ENCODE measurements around the gene FBXL19. TPM values are rescaled to one million over a fixed set of nuclear protein-coding genes. Genes with fewer than 3 reads are reported as not detected.
A peak's percentile ranks its signal among the peaks of the same experiment; 100 is the strongest.

Gene FBXL19
- total and polyA plus RNA-seq, 9 of the 15 experiments (the other 6 are each of a cell fraction or from before 2014, with no cell fraction given): 0.13 to 48.0 (median 13.5) TPM; not detected in 1

DNA sequence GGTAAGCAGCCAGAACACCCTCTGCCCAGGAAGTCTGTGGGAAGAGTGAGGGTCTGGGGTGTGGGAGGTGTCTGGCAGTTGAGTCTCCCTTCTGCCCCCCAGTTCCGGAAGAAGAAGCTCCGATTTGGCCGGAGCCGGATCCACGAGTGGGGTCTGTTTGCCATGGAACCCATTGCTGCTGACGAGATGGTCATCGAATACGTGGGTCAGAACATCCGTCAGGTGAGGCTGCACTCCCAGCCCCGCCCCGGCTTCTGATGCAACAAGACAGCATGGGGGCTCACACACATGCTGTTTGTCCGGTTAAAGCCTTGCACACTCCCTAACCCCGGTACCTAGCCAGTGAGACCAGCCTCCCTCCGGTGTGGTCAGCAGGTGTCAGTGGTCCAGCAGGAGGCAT, 57.6 kb downstream of the FBXL19 start:
- peaks cover 13% of the 10 kb centered on the region for H3K79me2 ChIP-seq (ENCODE audit: control insufficient read depth, insufficient read depth, low read length)
- no peak overlapping the region for H2AFZ ChIP-seq (ENCODE audit: low read depth, low read length)
- no peak overlapping the region for H3K27ac ChIP-seq (ENCODE audit: extremely low read depth, low read depth, low read length)
- H3K4me1 ChIP-seq (replicated peaks in 1 of 2; ENCODE audit: control insufficient read depth in 2 of 2, insufficient read depth in 2 of 2, low read length in 2 of 2): peaks cover 5 to 51% of the 10 kb centered on the region in 2 experiments; a peak in 4 of 5 replicates
- 92% methylated on average over 12 of the region's 14 CpGs for WGBS (ENCODE audit: insufficient coverage, low coverage, missing lambda C conversion rate)
- ChIA-PET CTCF (ENCODE audit: low intra/inter-chr PET ratio) (interaction anchor here (0.6 kb wide), 1 partner anchor 65 kb away, joined by 9 read pairs; no protein-coding TSS in a partner anchor), POLR2A (interaction anchor here (5.7 kb wide), 1 partner anchor 12 kb away, joined by 32 read pairs; no protein-coding TSS in a partner anchor)
- DNase-seq (ENCODE audit: extremely low read depth in 1 of 4, low spot score in 3 of 4): no peak
- no peak overlapping the region for H3K9ac ChIP-seq (ENCODE audit: insufficient read depth in 1 of 2, low read depth in 2 of 2, low read length in 2 of 2)
- peaks cover 82% of the 10 kb centered on the region; the same call in 2 of the 3 replicates for H3K36me3 ChIP-seq (ENCODE audit: control insufficient read depth, insufficient read depth, low read length)
- H3K9me1 ChIP-seq (ENCODE audit: control insufficient read depth, insufficient read depth, low read length): peaks cover 2% of the 10 kb centered on the region
- H3K27me3 ChIP-seq (ENCODE audit: control insufficient read depth in 2 of 2, insufficient read depth in 2 of 2, low read length in 2 of 2): no peaks in the 10 kb centered on the region
- intact Hi-C loops (cut with micrococcal nuclease) (loop anchor here (10.0 kb wide), 2 partner anchors 164 to 314 kb away; no protein-coding TSS in a partner anchor), in situ Hi-C loops (cut with MboI) (loop anchor here (10.0 to 25.0 kb wide), 2 partner anchors 314 to 456 kb away; partner anchors contain the start of genes COX6A2 and ZNF843)
- ATAC-seq: no peak
- H3K4me3 ChIP-seq: no peak overlapping the region
- no peaks in the 10 kb centered on the region; the same call in none of the 2 replicates for H4K20me1 ChIP-seq (replicated peaks; ENCODE audit: control insufficient read depth, insufficient read depth, low read length)
- no TSS peak for BruUV-seq (replicated peaks)
- no peak for FAIRE-seq
- H3K4me2 ChIP-seq (ENCODE audit: insufficient read depth, low read length): no peak overlapping the region
- TF ChIP-seq CEBPG (CRISPR knock-in tag; IDR thresholded peaks at IDR 0.05) (peak; percentile 19; the same call in 1 of the 2 replicates), CEBPG (tag; conservative IDR thresholded peaks at IDR 0.05 in 1 of 2, IDR thresholded peaks at IDR 0.05 in 1 of 2) (no peak), CHD2 (IDR thresholded peaks at IDR 0.05; ENCODE audit: low read depth, low read length) (no peak)
- H3K9me3 ChIP-seq (replicated peaks; ENCODE audit: control insufficient read depth, insufficient read depth, low read depth, low read length): no peaks in the 10 kb centered on the region

Measured in K562 (cell line).